Measurements from ENCODE around the gene HS3ST5. TPM values are rescaled to one million over a fixed set of nuclear protein-coding genes. Genes with fewer than 3 reads are reported as not detected.

HS3ST5 gene
- total RNA-seq, 1 experiment from 2014 or later = 14.4 TPM

DNA sequence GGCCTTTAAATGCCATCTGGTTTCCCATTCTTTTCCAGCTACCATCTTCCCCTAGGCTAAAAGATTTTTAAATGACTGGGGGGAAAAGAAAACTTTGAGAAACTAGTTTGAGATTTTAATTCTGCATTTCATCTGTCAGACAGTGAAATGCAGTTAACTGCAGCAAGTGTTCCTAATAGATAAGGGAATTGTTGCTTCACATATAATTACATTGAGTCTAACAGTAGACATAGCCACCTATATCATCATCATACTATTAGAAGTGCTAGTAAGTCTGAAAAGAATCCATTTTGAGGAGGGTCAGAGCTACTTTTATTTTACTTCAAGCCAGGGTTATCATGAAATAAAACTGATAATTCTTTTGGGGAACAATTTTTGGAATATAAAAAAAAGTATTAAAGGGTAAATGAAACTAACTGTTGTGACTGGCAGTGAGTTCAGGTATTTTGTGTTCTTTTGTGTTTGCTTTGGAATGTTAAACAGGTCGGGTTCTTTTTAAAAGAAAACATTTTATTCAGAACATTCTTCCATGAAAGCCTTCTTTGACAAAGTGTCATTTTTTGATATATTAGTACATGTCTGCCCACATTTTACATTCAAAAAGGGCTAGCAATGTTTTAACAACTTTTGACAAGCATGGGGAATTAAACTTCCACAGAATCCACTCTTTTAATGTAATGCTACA, 170.1 kb downstream of the HS3ST5 start:
- H3K79me2 ChIP-seq (ENCODE audit: insufficient read depth, low read length) = no peaks in the 10 kb centered on the region
- H3K36me3 Mint-ChIP-seq (ENCODE audit: insufficient read depth in 1 of 3, low read depth in 3 of 3) = peaks cover 0 to 12% (median 7%) of the 10 kb centered on the region in 3 experiments; a peak in 2 of 7 replicates
- no CpG with 5 or more reads among the region's 1 CpG for WGBS (ENCODE audit: extremely low coverage, insufficient read length, low lambda C conversion rate)
- no peak overlapping the region for H2AK5ac ChIP-seq (ENCODE audit: insufficient read length, low read length)
- H3K27me3 ChIP-seq (ENCODE audit: insufficient read depth, low read length) = no peaks in the 10 kb centered on the region
- no peak overlapping the region for H3K23ac ChIP-seq (ENCODE audit: insufficient read length, low read depth, low read length)
- H2BK120ac ChIP-seq (ENCODE audit: low read depth, low read length, poor library complexity, severe bottlenecking) = no peak overlapping the region
- H3K4ac ChIP-seq (ENCODE audit: low read depth, low read length) = no peak overlapping the region
- no peak overlapping the region for H4K91ac ChIP-seq (ENCODE audit: insufficient read length, low read depth, low read length)
- no peak overlapping the region for H4K8ac ChIP-seq (replicated peaks; ENCODE audit: insufficient read length, low read depth, low read length)
- H3K4me1 Mint-ChIP-seq = peaks cover 55 to 76% of the 10 kb centered on the region in 2 experiments
- H3K27me3 Mint-ChIP-seq (ENCODE audit: low read depth) = no peaks in the 10 kb centered on the region
- no peak overlapping the region for H2BK20ac ChIP-seq (ENCODE audit: low read depth, low read length, poor library complexity, severe bottlenecking)
- no peaks in the 10 kb centered on the region for H3K23me2 ChIP-seq (ENCODE audit: insufficient read length, low read depth, low read length, poor library complexity, severe bottlenecking)
- no peak overlapping the region for H3K27ac ChIP-seq (ENCODE audit: insufficient read length, low read depth, low read length)
- H2AFZ ChIP-seq (ENCODE audit: low read length) = no peak overlapping the region
- no peaks in the 10 kb centered on the region for H3K4me1 ChIP-seq (ENCODE audit: insufficient read depth, low read length)
- H3K9ac ChIP-seq (ENCODE audit: extremely low read depth, insufficient read length, low read length) = no peak overlapping the region
- H3K9me3 ChIP-seq (ENCODE audit: control insufficient read depth, low read depth, low read length) = no peaks in the 10 kb centered on the region
- H3K4me2 ChIP-seq (ENCODE audit: insufficient read depth, insufficient read length, low read length) = no peak overlapping the region
- H4K5ac ChIP-seq (ENCODE audit: insufficient read length, low read depth, low read length) = no peak overlapping the region
- no peak overlapping the region for H3K14ac ChIP-seq (ENCODE audit: insufficient read depth, low read length)
- no peak overlapping the region for H3K4me3 Mint-ChIP-seq
- no peak for DNase-seq
- H2BK12ac ChIP-seq (ENCODE audit: insufficient read length, low read depth, low read length) = no peak overlapping the region
- TF ChIP-seq, protein P1, sequence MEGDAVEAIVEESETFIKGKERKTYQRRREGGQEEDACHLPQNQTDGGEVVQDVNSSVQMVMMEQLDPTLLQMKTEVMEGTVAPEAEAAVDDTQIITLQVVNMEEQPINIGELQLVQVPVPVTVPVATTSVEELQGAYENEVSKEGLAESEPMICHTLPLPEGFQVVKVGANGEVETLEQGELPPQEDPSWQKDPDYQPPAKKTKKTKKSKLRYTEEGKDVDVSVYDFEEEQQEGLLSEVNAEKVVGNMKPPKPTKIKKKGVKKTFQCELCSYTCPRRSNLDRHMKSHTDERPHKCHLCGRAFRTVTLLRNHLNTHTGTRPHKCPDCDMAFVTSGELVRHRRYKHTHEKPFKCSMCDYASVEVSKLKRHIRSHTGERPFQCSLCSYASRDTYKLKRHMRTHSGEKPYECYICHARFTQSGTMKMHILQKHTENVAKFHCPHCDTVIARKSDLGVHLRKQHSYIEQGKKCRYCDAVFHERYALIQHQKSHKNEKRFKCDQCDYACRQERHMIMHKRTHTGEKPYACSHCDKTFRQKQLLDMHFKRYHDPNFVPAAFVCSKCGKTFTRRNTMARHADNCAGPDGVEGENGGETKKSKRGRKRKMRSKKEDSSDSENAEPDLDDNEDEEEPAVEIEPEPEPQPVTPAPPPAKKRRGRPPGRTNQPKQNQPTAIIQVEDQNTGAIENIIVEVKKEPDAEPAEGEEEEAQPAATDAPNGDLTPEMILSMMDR (conservative IDR thresholded peaks at IDR 0.05) = no peak
- no peaks in the 10 kb centered on the region for H3K9me3 Mint-ChIP-seq
- H2BK15ac ChIP-seq (ENCODE audit: low read depth, low read length) = no peak overlapping the region
- H2BK5ac ChIP-seq (ENCODE audit: insufficient read length, low read length) = no peak overlapping the region
- H3K56ac ChIP-seq (ENCODE audit: insufficient read length, low read depth, low read length) = no peak overlapping the region
- no peak overlapping the region for H3K18ac ChIP-seq (ENCODE audit: insufficient read length, low read depth, low read length)
- H3T11ph ChIP-seq (ENCODE audit: low read length) = no peak overlapping the region
- H3K27ac Mint-ChIP-seq = peak overlapping the region in 2 of 3 experiments; percentile 9 to 74; a peak in 4 of 7 replicates
- no peaks in the 10 kb centered on the region for H4K20me1 ChIP-seq (ENCODE audit: control insufficient read depth, insufficient read depth, insufficient read length)
- H3K79me1 ChIP-seq (ENCODE audit: insufficient read depth, low read depth, low read length, poor library complexity, severe bottlenecking) = no peaks in the 10 kb centered on the region
